ENCODE data around the gene PBOV1.
"Not testable (repeated sequence)": the region's sequence is repeated elsewhere in the genome, so short reads cannot be mapped to it uniquely, and the experiment has no call there.

The PBOV1 gene

DNA sequence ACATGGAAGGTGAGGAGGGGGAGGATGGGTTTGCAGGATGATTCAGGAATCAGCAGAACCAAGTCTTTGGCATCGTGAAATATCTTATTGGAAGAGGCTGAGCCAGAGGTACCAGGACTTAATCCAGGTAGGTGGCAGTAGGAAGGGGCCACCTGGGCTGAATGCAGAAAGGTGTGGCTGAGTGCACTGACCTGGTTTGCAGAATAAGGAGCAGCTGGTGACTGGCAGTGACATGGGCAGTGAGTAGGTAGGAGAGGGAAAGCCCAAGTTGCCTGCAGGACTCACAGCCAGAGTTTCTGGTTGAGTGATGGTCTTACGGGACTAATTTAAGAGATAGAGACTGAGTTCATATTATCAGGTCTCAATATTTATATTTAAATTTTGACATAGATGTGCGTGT, 1.1 kb upstream of the PBOV1 start:
- TF ChIP-seq, protein P1, sequence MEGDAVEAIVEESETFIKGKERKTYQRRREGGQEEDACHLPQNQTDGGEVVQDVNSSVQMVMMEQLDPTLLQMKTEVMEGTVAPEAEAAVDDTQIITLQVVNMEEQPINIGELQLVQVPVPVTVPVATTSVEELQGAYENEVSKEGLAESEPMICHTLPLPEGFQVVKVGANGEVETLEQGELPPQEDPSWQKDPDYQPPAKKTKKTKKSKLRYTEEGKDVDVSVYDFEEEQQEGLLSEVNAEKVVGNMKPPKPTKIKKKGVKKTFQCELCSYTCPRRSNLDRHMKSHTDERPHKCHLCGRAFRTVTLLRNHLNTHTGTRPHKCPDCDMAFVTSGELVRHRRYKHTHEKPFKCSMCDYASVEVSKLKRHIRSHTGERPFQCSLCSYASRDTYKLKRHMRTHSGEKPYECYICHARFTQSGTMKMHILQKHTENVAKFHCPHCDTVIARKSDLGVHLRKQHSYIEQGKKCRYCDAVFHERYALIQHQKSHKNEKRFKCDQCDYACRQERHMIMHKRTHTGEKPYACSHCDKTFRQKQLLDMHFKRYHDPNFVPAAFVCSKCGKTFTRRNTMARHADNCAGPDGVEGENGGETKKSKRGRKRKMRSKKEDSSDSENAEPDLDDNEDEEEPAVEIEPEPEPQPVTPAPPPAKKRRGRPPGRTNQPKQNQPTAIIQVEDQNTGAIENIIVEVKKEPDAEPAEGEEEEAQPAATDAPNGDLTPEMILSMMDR (IDR thresholded peaks at IDR 0.05; ENCODE audit: low read depth, low read length, missing control alignments), result no peak
- in situ Hi-C loops (cut with HindIII; ENCODE audit: low sequenced_read_pairs), result no loop called here
- H3K4me3 ChIP-seq (ENCODE audit: low read depth, low read length), result no peak overlapping the region
- no peak for DNase-seq (ENCODE audit: low read depth)

DNA sequence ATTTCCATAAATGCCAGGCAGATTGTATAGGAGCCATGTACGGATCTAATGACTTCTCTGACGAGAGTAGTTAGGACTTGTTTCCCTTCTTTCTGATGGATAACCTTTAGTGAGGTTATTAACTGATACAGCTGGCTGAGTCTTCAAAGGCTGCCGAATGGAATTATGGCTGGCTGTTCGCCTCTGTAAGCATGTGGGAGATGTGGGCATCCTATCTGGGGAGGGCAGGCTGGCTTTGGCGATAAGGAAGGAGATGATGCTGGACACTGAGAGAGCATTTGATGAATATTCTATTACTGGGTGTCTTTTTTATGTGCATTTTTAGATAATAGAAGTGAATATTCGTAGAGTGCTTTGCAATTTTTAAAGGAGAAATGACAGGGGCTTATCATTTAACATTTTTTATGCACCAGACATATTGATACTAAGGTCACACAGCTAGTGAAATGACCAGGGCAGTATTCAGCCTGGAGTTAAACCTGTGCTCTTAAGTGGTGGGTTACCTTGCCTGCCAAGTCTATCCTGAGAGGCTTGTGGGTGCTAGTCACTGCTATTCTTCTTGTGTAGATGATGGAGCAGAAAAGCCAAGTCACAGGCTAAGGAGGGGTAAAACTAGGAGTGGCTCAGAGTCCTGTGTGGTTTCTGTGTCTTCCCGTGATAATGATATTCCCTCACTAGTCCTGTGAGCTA, 3.1 kb downstream of the PBOV1 start:
- in situ Hi-C loops (cut with HindIII; ENCODE audit: low sequenced_read_pairs), result no loop called here
- DNase-seq (ENCODE audit: low read depth), result no peak
- TF ChIP-seq, protein P1 (IDR thresholded peaks at IDR 0.05; ENCODE audit: low read depth, low read length, missing control alignments), result no peak
- no peak overlapping the region for H3K4me3 ChIP-seq (ENCODE audit: low read depth, low read length)

DNA sequence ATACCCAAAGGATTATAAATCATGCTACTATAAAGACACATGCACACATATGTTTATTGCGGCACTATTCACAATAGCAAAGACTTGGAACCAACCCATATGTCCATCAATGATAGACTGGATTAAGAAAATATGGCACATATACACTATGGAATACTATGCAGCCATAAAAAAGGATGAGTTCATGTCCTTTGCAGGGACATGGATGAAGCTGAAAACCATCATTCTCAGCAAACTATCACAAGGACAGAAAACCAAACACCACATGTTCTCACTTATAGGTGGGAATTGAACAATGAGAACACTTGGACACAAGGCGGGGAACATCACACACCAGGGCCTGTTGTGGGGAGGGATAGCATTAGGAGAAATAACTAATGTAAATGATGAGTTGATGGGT, 5.8 kb downstream of the PBOV1 start:
- DNase-seq (ENCODE audit: low read depth); H3K4me3 ChIP-seq (ENCODE audit: low read depth, low read length); in situ Hi-C loops (cut with HindIII; ENCODE audit: low sequenced_read_pairs): not testable (repeated sequence)

DNA sequence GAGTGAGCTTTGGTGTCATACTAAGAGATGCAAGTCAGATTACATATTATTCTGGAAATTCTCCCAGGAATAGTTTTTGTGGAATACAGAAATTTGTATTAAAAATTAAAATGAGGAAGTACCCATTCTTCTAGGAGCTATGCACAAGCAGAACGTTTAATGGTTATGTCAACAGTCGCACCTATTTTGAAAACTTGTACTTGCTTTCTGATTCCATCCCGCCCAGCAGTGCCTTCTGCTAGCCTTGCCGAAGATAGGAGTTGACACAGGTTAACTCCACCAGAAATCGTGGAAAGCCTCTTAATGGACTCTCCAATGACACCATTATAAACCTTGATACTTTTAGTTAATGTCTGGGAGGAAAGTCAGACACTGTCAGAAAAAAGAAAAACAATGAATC, 6.7 kb downstream of the PBOV1 start:
- in situ Hi-C loops (cut with HindIII; ENCODE audit: low sequenced_read_pairs), result no loop called here
- no peak for DNase-seq (ENCODE audit: low read depth)
- TF ChIP-seq, protein P1 (IDR thresholded peaks at IDR 0.05; ENCODE audit: low read depth, low read length, missing control alignments), result no peak
- no peak overlapping the region for H3K4me3 ChIP-seq (ENCODE audit: low read depth, low read length)

DNA sequence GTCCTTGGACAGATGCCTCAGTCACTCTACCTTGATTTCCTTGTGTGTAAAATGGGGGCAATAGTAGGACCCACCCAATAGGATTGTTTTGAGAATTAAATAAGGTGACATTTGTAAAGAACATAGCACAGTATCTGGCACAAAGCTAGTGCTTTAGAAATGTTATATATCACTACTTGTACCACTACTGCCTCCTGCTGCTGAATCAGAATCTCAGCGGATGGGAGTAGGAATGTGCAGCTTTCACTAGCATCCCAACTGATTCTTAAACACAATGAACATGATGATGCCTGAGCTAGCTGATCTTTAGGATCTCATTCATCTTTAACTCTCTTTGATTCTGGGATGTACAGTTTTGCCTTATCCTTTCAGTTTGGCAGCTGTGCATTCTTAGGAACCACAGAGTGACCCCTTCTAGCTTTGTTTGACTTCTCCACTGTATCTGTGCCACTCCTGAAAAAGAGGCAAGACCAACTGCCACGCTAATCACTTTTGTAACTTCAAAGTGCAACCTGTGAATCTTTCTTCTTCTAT, 7.2 kb downstream of the PBOV1 start:
- no peak overlapping the region for H3K4me3 ChIP-seq (ENCODE audit: low read depth, low read length)
- in situ Hi-C loops (cut with HindIII; ENCODE audit: low sequenced_read_pairs), result no loop called here
- no peak for DNase-seq (ENCODE audit: low read depth)
- TF ChIP-seq, protein P1 (IDR thresholded peaks at IDR 0.05; ENCODE audit: low read depth, low read length, missing control alignments), result no peak

DNA sequence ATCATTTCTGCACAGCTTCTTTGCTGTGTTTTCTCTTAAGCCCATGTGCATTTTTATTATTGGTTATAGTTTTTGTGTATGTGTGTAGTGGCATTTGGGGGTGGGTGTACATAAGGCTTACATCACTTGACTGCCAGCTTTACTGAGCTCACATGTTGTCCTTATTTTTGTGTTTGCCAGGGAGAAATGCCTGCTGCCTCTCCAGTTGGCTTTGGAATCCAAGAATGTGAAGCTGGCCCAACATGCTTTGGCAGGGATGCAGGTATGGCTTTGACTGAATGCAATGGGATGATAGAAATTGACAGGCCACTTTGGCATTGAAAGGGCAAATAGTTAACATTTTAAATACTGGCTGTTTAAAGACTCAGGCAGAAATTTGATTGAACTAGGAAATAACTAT, 11.4 kb downstream of the PBOV1 start:
- no peak overlapping the region for H3K4me3 ChIP-seq (ENCODE audit: low read depth, low read length)
- TF ChIP-seq, protein P1 (IDR thresholded peaks at IDR 0.05; ENCODE audit: low read depth, low read length, missing control alignments), result no peak
- no peak for DNase-seq (ENCODE audit: low read depth)
- in situ Hi-C loops (cut with HindIII; ENCODE audit: low sequenced_read_pairs), result no loop called here

DNA sequence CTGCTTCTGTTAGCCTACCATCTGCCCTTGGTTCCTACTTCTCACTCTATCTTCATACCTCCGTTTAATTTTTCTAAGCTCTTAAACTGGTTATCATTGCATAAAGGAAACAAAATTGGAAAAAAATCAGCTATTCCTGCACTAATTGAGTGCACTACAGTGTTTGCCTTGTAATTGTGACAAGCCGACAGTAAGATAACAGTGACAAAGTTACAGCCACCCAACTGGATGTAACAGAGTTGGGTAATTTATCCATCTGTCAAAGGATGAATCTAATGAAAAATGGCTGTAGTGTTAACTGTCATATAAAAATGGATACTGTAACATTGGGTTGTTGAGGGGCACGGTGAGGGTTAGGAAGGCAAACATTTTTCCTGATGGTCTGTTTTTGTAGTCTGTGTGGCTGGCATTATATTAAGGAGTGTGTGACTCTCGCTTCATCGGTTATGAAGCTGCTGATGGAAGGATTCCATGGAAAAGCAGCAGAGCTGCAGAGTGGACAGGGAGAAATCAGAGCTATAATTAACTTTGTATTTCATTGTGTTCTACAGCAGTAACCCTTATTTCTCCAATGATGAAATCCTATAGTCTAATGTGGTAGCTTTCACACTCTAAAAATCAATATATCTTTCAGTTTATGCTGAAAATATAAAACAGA, 12.7 kb downstream of the PBOV1 start:
- in situ Hi-C loops (cut with HindIII; ENCODE audit: low sequenced_read_pairs), result no loop called here
- TF ChIP-seq, protein P1 (IDR thresholded peaks at IDR 0.05; ENCODE audit: low read depth, low read length, missing control alignments), result no peak
- H3K4me3 ChIP-seq (ENCODE audit: low read depth, low read length), result no peak overlapping the region
- DNase-seq (ENCODE audit: low read depth), result no peak

All from astrocyte of the cerebellum (primary cell).